GM15510 (cell line): Measurements from ENCODE around the gene TMC6.

Source experiments
- POLR2A ChIP-seq: IDR thresholded peaks from 3 replicates; pipeline ENCODE4 v1.6.1; 2011; ENCODE audit warnings: borderline replicate concordance; ENCODE audit not compliant: insufficient read length; ENCODE audit errors: extremely low read depth

TMC6 gene

DNA sequence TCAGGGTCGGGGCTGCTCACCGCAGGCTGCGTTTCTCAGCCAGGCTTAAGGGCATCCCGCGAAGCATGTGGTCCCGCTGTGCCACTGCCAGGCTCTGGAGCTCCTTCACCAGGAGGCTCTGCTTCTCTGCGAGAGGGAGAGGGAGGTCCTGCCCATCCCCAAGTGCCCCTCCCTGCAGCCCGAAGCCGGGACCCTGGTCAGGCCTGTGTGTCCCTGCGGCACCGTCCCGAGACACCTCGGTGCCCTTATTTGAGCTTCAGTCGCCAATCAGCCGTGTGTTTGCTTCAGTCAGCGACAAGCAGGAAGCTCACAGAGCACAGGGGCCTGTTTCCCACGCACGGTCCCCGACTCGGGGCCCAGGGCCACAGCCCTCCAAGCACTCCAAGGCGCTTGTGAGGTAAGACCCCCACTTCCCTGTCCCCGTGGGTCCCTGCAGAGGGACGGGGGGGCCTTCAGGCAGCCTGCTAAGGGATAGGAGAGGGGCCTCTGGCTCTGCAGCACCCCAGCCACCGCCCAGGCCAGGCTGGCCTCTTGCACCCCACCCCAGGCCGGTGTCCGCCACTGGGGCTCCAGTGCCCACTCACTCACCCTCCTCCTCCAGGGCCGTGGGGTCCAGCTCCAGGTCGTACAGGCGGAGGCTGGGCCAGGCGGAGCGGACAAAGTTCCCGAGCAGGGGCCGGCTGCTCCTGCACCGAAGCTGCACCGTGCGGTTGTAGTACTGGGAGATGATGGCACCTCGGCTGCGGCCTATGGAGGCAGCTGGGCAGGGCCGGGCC lies 3.2 kb downstream of the TMC6 start:
- TF ChIP-seq POLR2A, result no peak

DNA sequence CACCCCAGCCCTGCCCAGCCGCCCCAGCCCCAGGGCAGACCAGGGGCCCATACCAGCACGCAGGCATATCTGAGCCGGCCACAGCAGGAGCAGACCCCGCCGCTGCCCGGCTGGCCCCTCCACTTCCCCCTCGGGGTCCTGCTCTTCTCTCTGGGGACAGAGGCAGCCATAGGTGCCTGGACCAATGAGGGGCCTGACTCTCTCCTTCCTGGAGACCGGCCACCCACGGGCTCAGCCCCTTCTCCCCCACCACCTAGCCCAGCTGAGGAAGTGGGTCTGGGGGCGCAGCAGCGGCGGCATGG lies 3.8 kb downstream of the TMC6 start:
- peak; percentile 16 for TF ChIP-seq POLR2A

DNA sequence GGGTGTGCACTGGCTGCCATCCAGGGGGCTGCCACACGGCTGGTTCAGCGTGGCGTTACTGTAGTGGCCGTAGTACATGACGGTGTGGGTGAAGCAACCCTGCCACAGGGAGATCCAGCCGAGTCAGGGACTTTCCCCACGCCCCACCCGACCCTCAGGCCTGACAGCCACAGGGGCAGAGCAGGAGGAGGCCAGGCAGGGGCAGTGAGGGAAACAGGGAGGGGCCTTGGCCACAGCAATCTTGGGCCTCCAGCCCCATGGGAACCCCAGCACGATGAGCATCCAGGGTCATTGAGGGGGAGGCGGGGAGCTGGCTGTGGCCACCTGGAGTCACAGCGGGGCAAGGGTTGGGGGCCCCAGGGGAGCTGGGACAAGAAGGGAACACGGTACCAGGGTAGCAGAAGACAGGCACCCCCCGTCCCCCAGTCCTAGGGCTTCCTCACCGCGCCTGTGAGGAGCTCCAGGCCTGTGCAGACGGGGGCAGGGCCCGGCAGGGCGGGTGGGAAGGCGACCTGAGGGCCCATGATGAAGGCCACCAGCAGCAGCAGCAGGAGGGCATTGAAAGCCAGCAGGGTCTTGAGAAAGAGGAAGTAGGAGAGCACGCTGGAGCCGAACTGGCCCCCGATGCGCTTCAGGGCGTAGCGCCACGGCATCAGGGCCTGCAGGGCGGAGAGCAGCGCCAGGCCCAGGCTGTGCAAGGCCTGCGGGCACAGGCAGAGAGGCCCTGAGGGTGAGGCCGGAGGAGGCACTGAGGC lies 4.3 kb downstream of the TMC6 start:
- peak; percentile 38 for TF ChIP-seq POLR2A

DNA sequence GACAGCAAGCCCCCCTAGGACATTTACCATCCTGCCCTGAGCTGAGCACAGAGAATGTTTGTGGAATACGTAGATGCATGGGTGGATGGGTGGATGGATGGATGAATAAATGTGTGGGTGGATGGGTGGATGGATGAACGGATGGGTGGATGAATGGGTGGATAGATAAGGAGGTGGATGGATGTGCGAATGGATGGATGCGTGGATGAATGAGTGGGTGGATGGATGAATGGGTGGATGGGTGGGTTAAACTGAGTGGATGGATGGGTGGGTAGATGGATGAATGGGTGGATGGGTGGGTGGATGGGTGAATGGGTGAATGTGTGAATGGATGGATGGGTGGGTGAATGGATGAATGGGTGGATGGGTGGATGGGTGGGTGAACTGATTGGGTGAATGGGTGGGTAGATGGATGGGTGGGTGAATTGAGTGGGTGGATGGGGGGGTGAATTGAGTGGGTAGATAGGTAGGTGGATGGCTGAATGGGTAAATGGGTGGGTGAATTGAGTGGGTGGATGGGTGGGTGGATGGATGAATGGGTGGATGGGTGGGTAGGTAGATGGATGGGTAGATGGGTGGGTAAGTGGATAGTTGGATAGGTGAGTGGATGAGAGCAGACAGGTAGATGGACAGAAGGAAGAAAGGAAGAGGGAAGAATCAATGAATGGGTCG lies 5.2 kb downstream of the TMC6 start:
- TF ChIP-seq POLR2A, result no peak

DNA sequence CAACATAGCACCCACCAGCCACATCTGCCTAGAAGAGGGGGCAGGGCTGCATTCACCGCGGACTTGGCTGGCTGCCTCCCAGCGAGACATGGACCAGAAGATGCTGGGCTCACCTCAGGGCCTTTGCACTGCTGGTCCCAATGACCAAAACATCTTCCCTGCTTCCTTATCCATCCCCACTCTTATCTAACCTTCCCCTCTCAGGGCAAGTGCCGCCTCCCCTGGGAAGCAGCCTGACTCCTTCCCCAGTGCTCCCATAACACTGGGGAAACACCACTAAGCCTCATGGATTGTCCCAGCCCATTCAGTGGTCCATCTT lies 5.7 kb downstream of the TMC6 start:
- no peak for TF ChIP-seq POLR2A

DNA sequence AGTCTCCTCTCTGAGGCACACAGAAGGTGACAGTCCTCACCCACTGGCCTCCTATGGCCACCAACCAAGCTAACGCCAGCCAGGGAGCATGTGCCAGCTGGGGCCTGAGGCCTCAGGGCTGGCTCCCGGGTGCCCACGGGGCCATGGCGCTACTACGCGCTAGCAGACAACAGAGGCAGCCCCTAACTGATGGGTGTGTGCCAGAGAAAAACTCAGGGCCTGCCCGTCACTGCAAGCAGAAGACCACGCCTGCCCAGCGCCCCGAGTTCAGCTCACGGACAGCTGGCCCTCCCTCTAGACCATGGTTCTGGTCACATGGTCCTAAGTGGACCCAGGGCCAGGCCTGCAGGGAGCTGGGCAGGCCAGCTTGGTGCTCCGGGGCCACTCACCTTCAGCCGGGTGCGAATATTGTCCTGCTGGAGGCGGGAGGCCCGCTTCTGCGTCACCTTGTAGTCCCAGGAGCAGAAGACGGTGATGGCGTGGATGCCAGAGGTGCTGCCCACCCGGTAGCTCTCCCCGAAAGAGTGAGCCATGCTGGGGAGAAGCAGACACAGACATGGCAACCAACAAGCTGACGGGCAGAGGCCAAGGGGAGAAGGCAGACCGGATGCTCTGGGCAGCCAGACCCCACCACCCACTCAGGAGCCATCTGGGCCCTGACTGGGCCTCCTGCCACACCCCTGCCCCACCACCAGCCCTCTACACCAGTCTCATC lies 6.2 kb downstream of the TMC6 start:
- TF ChIP-seq POLR2A, result no peak

DNA sequence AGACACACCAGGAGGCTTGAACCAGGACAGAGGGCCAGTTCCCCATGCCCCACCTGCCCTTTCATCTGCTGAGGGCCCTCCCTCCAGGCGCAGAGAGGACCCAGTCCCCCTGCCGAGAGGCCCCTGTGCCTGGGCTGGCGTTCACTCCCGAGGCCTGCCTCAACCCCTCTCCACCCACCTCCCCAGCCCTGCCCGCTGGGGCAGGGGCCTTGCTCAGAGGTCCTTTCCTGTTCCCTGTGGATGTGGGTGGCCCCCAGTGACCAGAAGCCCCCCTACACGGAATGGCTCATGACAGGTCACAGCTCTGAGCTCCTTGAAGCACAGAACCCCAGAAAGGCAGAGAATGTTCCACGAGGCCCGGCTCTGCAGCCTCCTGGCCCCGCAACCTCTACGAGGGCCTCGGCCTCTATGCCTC lies 6.7 kb downstream of the TMC6 start:
- no peak for TF ChIP-seq POLR2A

DNA sequence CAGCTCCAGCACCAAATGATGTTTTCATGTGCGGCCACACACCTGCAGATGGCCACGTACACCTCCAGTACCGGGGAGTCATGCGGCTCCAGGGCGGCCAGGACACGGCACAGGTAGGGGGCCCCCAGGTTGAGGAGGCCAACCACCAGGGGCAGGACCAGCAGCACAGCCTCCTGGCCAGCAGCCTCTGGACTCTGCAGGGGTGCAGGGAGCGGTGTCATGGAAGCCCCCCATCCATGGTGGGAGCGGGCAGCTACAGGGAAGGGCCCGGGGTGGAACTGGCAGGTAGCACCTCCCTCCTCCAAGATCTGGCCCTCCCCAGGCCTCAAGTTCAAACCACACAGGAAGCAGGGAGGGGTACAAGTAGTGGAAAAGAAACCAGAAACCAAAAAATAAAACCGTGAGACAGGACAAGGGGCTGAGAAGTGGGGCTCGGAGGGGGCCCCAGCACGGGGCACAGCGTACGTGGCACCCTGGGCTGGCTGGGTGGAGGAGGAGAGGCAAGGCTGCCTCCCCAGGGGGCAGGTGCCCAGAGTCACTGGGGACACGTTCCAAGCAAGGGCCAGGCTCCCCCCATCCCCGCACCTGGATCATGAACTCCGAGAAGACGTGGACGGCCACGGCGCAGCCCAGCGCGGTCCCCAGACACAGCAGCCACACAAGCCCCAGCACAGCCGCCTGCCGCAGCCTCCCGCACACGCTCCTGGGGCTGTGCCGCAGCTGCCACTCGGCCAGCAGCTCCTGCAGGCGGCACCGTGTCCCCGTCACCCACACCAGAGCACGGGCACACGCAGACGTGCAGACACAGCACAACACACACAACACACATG lies 7.4 kb downstream of the TMC6 start:
- no peak for TF ChIP-seq POLR2A

DNA sequence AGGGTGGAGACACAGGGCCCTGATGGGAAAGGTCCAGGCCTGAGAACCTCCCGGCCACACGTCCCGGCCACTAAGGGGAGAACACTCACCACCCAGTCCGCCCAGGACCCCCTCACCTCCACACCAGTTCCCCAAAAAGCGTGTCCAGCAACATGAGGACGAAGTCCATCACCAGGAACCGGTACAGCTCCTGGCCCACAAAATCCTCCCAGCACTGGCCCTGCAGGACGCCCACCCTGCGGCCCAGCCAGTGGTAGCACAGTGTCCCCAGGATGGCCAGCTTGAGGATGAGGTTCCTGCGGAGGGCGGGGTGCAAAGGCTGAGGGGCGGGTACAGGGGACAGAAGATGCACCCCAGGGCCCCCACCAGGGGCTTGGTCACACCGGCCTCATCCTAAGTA lies 8.0 kb downstream of the TMC6 start:
- TF ChIP-seq POLR2A, result no peak

DNA sequence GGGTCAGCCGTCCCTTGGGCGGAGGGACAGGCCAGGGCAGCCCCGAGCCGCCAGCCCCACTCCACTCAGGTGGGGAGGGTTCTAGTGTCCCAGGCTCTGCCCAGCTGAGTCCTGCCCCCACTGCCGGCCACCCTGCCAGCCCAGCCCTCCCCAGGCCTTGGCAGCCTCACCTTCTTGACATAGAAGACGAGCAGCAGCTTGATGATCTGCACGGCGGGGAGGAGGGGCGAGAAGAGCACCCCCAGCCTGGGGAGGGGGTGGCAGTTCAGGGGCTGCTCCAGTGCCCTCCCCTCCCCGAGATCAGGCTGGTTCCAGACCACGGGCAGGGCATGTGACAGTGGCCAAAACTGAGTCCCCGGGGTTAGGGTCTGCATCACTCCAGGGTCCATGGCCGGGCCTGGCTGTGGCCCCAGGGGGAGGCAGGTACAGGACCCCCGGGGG lies 9.7 kb downstream of the TMC6 start:
- peak; percentile 15 for TF ChIP-seq POLR2A

DNA sequence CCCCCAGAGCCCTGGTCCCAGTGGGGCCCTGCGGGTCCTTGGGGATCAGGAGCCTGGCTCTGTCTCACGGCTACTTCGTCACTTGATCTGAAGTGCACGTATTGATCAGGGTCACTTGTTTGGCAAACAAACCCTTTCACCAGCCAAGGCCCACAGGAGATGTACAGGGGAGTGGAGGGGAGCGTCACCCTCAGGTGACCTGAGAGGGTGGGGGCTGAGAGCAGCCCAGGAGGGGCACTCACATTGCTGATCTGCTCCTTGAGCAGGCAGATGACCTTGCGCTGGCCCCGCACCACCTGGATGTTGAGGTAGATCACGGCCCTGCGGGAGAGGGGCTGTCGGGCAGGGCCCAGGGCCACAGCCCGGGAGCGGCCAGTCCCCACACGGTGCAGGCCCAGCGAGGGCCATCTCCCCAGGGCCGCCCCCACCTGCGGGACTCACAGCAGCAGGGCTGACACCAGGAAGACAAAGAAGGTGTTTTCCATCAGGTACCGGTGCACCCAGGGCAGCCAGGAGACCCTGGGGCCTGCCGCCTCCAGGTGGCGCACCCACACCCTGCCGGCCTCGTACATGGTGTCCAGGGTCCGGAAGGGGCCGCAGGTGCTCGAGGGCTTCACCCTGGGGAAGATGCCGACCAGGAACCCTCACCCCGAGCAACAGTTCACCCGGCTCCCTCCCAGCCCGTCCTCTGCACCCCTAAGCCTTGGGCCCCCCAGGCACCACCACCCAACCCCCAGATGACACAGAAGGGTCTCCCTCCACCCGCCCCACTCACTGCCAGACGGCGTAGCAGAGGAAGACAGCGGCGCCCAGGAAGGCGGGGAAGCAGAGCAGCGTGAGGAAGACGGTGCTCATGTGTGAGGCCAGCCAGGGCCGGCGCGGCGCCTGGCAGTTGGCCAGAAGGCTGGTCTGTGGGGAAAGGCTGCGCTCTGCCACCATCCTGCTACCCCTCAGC lies 11.3 kb downstream of the TMC6 start:
- no peak for TF ChIP-seq POLR2A

DNA sequence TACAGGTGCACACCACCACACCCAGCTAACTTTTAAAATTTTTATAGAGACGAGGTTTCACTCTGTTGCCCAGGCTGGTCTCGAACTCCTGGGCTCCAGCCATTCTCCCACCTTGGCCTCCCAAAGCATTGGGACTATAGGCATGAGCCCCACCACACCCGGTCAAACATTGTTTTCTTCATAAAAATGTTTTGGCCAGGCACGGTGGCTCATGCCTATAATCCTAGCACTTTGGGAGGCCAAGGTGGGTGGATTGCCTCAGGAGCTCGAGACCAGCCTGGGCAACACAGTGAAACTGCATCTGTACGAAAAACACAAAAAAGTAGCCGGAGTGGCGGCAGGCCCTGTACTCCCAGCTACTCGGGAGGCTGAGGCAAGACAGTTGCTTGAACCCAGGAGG lies 12.1 kb downstream of the TMC6 start:
- TF ChIP-seq POLR2A, result no peak

DNA sequence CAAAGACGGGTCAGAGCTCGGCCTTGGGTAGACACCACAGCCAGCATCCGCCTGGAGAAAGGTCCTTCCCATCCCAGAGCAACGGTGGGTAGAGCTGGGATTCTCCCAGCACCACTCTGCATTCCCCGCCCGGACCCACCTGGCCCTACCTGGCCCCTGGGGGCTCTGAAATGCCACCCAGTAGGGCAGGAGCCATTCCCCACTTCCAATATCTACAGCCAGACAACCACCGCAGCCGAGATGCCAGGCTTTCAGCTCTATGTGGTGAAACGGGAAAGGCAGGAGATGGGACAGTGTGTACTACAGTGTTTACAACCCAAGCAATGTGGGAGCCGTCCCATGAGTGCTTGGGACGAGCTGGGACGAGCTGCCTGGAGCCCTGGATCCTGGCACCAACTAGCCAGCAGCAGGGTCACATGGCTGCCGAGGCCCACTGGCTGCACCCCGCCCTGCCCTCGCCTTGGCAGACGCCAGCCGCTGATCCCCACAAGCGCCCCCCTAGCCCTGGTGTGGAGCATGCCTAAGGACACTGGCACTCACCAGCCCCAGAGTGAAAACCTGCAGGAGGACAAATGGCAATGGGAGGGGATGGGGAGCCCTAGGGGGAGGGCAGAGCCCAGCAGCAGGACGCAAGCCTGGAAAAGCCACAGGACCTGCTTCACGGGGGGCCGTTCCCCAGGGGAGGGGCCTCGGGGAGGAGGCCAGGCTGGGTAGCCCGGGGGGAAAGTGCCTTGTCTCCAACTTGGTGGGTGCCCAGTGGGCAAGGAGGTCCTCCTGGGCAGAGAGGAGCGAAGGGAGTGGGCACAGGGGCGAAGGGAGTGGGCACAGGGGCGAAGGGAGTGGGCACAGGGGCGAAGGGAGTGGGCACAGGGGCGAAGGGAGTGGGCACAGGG lies 13.5 kb downstream of the TMC6 start:
- no peak for TF ChIP-seq POLR2A
